GM06990 (cell line): ENCODE results near the gene CYP3A5.
"Not testable (repeated sequence)": the region's sequence is repeated elsewhere in the genome, so short reads cannot be mapped to it uniquely, and the experiment has no call there.

Source experiments
- DNase-seq: peaks from one replicate; pipeline ENCODE4 v3.0.0-alpha.2; 2011; ENCODE audit not compliant: insufficient read length; ENCODE audit errors: extremely low read depth
- H3K27me3 ChIP-seq: replicated peaks from 2 replicates; pipeline ENCODE4 v1.6.0; 2011; ENCODE audit warnings: low read length; ENCODE audit not compliant: control insufficient read depth, insufficient read depth
- H3K36me3 ChIP-seq: 2 replicates; pipeline ENCODE4 v1.5.1; 2011; ENCODE audit warnings: low read length; ENCODE audit not compliant: control insufficient read depth, insufficient read depth
- H3K4me3 ChIP-seq: replicated peaks from 2 replicates; pipeline ENCODE4 v1.5.1; 2011; ENCODE audit warnings: low read depth, mild to moderate bottlenecking, control low read depth, low read length
- TF ChIP-seq, protein P1 (sequence below): IDR thresholded peaks from 2 replicates; pipeline ENCODE4 v1.5.1; 2011; ENCODE audit warnings: low read length, control low read depth, mild to moderate bottlenecking, inconsistent platforms; ENCODE audit not compliant: insufficient read depth, poor library complexity, severe bottlenecking

CYP3A5 gene

GRCh38 chr7:99679400-99680191 is at the start of gene CYP3A5:
CYP3A5 (minus strand) TSS chr7:99679996; CDS start chr7:99679896, 100 bp downstream.
- DNase-seq: no peak
- TF ChIP-seq, protein P1, sequence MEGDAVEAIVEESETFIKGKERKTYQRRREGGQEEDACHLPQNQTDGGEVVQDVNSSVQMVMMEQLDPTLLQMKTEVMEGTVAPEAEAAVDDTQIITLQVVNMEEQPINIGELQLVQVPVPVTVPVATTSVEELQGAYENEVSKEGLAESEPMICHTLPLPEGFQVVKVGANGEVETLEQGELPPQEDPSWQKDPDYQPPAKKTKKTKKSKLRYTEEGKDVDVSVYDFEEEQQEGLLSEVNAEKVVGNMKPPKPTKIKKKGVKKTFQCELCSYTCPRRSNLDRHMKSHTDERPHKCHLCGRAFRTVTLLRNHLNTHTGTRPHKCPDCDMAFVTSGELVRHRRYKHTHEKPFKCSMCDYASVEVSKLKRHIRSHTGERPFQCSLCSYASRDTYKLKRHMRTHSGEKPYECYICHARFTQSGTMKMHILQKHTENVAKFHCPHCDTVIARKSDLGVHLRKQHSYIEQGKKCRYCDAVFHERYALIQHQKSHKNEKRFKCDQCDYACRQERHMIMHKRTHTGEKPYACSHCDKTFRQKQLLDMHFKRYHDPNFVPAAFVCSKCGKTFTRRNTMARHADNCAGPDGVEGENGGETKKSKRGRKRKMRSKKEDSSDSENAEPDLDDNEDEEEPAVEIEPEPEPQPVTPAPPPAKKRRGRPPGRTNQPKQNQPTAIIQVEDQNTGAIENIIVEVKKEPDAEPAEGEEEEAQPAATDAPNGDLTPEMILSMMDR: no peak
- no peak within 1 kb of the TSS for H3K4me3 ChIP-seq

DNA sequence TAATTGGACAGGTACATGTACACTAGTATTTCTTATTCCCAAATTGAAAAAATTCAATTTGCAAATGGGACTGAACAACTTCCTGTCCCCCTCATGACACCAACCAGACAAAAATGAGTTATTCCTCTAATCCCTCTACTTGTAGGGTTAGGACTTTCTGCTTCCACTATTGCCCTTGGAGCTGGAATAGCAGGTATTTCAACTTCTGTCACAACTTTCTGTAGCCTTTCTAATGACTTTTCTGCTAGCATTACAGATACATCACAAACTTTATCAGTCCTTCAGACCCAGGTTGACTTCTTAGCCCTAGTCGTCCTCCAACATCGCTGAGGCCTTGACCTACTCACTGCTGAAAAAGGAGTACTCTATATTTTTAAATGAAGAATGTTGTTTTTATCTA is 48.8 kb upstream of the CYP3A5 start:
- TF ChIP-seq, protein P1: no peak
- H3K27me3 ChIP-seq: no peaks in the 10 kb centered on the region

More at GRCh38 chr7:99679400-99680191, at the start of gene CYP3A5:
- Histone ChIP-seq H3K36me3 (no peaks in the 10 kb centered on the region), H3K27me3 (no peaks in the 10 kb centered on the region; the same call in 1 of the 2 replicates)

GRCh38 chr7:99723201-99723600 is 43.4 kb upstream of the CYP3A5 start:
- not testable (repeated sequence) for H3K36me3 ChIP-seq, H3K27me3 ChIP-seq, H3K4me3 ChIP-seq, DNase-seq

More for the DNA sequence above, 48.8 kb upstream of the CYP3A5 start:
- Histone ChIP-seq H3K4me3 (no peak overlapping the region), H3K36me3 (no peaks in the 10 kb centered on the region)
- no peak for DNase-seq

- no peak overlapping the region for H3K4me3 ChIP-seq
- no peak for DNase-seq
- H3K27me3 ChIP-seq: peaks cover 1% of the 10 kb centered on the region; the same call in 1 of the 2 replicates
- TF ChIP-seq, protein P1: no peak
- H3K36me3 ChIP-seq: no peaks in the 10 kb centered on the region
These were observed 41.2 kb upstream of the CYP3A5 start for GRCh38 chr7:99720800-99721595.

DNA sequence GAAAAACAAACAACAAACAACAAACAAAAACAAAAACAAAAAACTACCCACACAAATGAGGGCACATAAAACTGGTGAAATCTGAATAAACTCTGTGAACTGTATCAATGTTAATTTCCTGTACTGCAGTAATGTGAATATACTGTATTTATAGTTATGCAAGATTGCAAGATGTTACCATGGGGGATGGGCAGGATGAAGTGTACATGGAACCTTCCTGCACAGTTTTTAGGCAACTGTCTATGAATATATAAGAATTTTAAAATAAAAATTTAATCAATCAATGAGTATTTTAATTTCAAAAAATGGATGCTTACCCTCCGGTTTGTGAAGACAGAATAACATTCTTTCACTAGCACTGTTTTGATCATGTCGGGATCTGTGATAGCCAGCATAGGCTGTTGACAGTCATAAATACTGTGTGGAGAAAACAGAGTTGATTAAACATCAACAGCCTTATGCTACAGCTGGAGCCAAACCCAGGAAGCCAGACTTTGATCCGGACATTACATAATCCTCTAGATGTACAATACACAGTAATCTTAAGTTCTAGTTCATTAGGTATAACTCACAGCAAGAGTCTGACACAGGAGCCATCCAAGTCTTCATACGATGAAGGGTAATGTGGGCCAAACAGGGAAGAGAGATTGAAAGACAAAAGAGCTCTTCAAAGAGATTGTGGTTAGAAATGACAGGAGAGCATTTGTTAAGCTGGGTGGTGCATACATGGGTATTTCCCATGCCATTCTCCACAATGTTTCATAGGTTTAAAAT is 40.4 kb upstream of the CYP3A5 start:
- no peak for DNase-seq
- TF ChIP-seq, protein P1: no peak
- Histone ChIP-seq H3K36me3 (no peaks in the 10 kb centered on the region), H3K4me3 (no peak overlapping the region), H3K27me3 (peaks cover 1% of the 10 kb centered on the region; the same call in 1 of the 2 replicates)
